ENCODE results near the gene TRIM39. TPM values are rescaled to one million over a fixed set of nuclear protein-coding genes. Genes with fewer than 3 reads are reported as not detected.

TRIM39 gene
- total RNA-seq, 6 experiments from 2014 or later, result 3.3 to 7.5 (median 5.7) TPM

DNA sequence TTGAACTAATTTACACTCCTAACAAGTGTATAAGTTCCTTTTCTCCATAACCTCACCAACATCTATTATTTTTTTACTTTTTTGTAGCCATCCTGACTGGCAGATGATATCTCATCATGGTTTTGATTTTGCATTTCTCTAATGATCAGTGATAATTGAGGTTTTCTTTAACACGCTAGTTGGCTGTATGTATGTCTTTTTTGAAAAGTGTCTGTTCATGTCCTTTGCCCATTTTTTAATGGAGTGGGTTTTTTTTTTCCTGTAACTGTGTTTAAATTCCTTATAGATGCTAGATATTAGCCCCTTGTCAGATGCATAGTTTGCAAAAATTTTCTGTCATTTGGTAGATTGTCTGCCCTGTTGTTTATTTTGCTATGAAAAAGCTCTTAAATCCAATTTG, 39.6 kb upstream of the TRIM39 start:
- H3K9me3 ChIP-seq, result peaks cover 0 to 27% (median 12%) of the 10 kb centered on the region in 4 donors
- no peak overlapping the region for H3K27ac ChIP-seq
- no peaks in the 10 kb centered on the region for H3K27me3 ChIP-seq
- TF ChIP-seq, protein P1, sequence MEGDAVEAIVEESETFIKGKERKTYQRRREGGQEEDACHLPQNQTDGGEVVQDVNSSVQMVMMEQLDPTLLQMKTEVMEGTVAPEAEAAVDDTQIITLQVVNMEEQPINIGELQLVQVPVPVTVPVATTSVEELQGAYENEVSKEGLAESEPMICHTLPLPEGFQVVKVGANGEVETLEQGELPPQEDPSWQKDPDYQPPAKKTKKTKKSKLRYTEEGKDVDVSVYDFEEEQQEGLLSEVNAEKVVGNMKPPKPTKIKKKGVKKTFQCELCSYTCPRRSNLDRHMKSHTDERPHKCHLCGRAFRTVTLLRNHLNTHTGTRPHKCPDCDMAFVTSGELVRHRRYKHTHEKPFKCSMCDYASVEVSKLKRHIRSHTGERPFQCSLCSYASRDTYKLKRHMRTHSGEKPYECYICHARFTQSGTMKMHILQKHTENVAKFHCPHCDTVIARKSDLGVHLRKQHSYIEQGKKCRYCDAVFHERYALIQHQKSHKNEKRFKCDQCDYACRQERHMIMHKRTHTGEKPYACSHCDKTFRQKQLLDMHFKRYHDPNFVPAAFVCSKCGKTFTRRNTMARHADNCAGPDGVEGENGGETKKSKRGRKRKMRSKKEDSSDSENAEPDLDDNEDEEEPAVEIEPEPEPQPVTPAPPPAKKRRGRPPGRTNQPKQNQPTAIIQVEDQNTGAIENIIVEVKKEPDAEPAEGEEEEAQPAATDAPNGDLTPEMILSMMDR (IDR thresholded peaks at IDR 0.05), result no peak
- TF ChIP-seq POLR2A (IDR thresholded peaks at IDR 0.05), result no peak
- H3K4me1 ChIP-seq, result no peaks in the 10 kb centered on the region
- ATAC-seq, result no peak
- intact Hi-C loops (cut with DNase I), result no loop called here
- 30% methylated on average over 1 of the region's 1 CpG for WGBS (ENCODE audit: insufficient coverage, low coverage, low lambda C conversion rate, missing lambda C conversion rate)
- H3K36me3 ChIP-seq, result peaks cover 0 to 8% (median 3%) of the 10 kb centered on the region in 4 donors
- no peak for DNase-seq
- no peak overlapping the region for H3K4me3 ChIP-seq

GRCh38 chr6:30295837-30296236, 30.9 kb upstream of the TRIM39 start:
- intact Hi-C loops (cut with DNase I), result no loop called here
- no peak for DNase-seq
- Histone ChIP-seq H3K36me3 (peaks cover 0 to 11% (median 6%) of the 10 kb centered on the region in 4 donors), H3K27me3 (no peaks in the 10 kb centered on the region), H3K4me3 (no peak overlapping the region), H3K9me3 (no peaks in the 10 kb centered on the region), H3K27ac (no peak overlapping the region), H3K4me1 (no peaks in the 10 kb centered on the region)
- no peak for TF ChIP-seq POLR2A (IDR thresholded peaks at IDR 0.05)
- TF ChIP-seq, protein P1 (IDR thresholded peaks at IDR 0.05), result no peak
- 83% methylated on average over 1 of the region's 2 CpGs for WGBS (ENCODE audit: insufficient coverage, low coverage, low lambda C conversion rate, missing lambda C conversion rate)
- no peak for ATAC-seq

DNA sequence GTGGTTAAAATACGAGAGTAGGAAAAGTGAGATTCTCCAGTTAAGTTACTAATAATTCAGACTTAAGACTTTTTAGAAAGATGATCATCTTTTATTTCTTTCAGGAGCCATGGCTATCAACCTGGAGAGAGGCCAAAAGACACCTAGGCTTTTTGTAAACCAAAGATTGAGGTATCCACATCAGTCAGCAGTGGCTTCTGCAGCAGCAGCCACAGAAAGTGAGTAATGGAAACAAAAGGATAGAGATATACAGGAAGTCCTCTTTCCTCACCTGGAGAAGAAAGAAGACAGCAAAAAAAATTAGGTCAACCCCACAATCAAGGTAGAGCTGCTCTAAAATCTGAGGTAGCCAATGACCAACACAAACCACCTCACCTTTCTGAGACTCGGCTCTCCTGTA, 22.7 kb upstream of the TRIM39 start:
- TF ChIP-seq, protein P1 (IDR thresholded peaks at IDR 0.05), result no peak
- TF ChIP-seq POLR2A (IDR thresholded peaks at IDR 0.05), result no peak
- DNase-seq (no peak), ATAC-seq (no peak)

DNA sequence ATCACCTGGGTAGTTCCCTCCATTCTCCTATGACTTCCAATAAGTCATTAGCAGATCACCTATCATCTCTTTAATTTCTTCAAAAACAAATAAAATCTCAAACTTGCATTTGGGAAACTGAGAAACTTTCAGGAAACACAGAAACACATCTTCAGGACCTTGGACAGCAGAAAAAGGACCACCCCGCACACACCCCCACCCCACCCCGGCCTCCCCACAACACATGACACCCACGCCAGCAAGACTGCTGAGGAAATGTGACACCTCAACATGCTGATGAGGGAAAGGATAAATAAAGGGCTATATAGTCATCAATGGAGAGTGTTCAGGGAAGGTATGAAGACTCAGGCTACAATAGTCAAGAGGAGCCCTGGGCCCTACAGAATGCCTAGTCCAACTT, 15.6 kb upstream of the TRIM39 start:
- no peak for TF ChIP-seq POLR2A (IDR thresholded peaks at IDR 0.05)
- TF ChIP-seq, protein P1 (IDR thresholded peaks at IDR 0.05), result no peak
- H3K27me3 ChIP-seq, result no peaks in the 10 kb centered on the region
- peaks cover 0 to 13% (median 1%) of the 10 kb centered on the region in 4 donors for H3K36me3 ChIP-seq
- intact Hi-C loops (cut with DNase I), result no loop called here
- DNase-seq (no peak), ATAC-seq (no peak)
- H3K4me3 ChIP-seq, result no peak overlapping the region
- H3K27ac ChIP-seq, result no peak overlapping the region
- 84% methylated on average over 3 of the region's 3 CpGs for WGBS (ENCODE audit: insufficient coverage, low coverage, low lambda C conversion rate, missing lambda C conversion rate)
- H3K4me1 ChIP-seq, result peaks cover 0 to 6% (median 2%) of the 10 kb centered on the region in 4 donors
- no peaks in the 10 kb centered on the region for H3K9me3 ChIP-seq

More for the DNA sequence above, 22.7 kb upstream of the TRIM39 start:
- intact Hi-C loops (cut with DNase I), result no loop called here
- no peaks in the 10 kb centered on the region for H3K27me3 ChIP-seq
- H3K27ac ChIP-seq, result no peak overlapping the region
- H3K4me1 ChIP-seq, result no peaks in the 10 kb centered on the region
- no peaks in the 10 kb centered on the region for H3K36me3 ChIP-seq
- H3K4me3 ChIP-seq, result no peak overlapping the region
- WGBS (ENCODE audit: insufficient coverage, low coverage, low lambda C conversion rate, missing lambda C conversion rate), result 90% methylated on average over 2 of the region's 2 CpGs
- no peaks in the 10 kb centered on the region for H3K9me3 ChIP-seq

DNA sequence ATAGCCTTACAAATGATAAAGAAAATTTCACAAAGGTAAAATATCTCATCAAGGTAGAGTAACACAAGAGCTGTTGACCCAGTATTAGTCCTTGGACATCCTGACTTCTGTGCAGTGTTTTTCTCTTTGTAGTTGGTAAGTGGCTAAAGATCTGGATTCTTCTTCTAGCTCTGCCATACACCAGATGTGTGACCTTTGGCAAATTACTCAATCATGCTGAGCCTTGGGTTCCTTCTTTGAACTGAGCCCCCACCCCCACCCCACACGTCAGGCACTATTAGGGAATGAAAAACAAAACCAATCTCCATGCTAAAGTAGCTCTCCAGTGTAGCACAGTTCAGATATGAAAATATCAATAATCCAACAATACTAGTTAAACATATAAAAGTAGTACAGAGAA, 15.1 kb upstream of the TRIM39 start:
- Histone ChIP-seq H3K4me3 (no peak overlapping the region), H3K27ac (no peak overlapping the region), H3K9me3 (no peaks in the 10 kb centered on the region), H3K36me3 (peaks cover 0 to 13% (median 1%) of the 10 kb centered on the region in 4 donors), H3K27me3 (no peaks in the 10 kb centered on the region), H3K4me1 (peaks cover 0 to 6% (median 2%) of the 10 kb centered on the region in 4 donors)
- TF ChIP-seq POLR2A (IDR thresholded peaks at IDR 0.05), result no peak
- TF ChIP-seq, protein P1 (IDR thresholded peaks at IDR 0.05), result no peak
- intact Hi-C loops (cut with DNase I), result no loop called here
- ATAC-seq, result peak; percentile 37 to 76 (median 49)
- no peak for DNase-seq
- 27% methylated on average over 1 of the region's 1 CpG for WGBS (ENCODE audit: insufficient coverage, low coverage, low lambda C conversion rate, missing lambda C conversion rate)
